Airway epithelial cell (primary cell): ENCODE data around the gene INSL3. TPM values are rescaled to one million over a fixed set of nuclear protein-coding genes. Genes with fewer than 3 reads are reported as not detected.

ENCODE experiments used
- total RNA-seq: library from RNA; depleted of rRNA; stranded (reverse); fragments of >200 nt; gene quantifications from 2 replicates; pipeline ENCODE4 v1.2.3, GENCODE V29; 2015

The INSL3 gene
- not detected in 2 replicates for total RNA-seq

GRCh38 chr19:17821190-17821589 lies at the start of gene INSL3:
Gene INSL3, minus strand, starts transcription at chr19:17821519. Its CDS starts 13 bp downstream, at chr19:17821506.

GRCh38 chr19:17859533-17860330 lies 38.4 kb upstream of the INSL3 start, which contains the start of gene RPL18A:
Gene RPL18A, plus strand, starts transcription at chr19:17859910. Its CDS starts 47 bp downstream, at chr19:17859957.

GRCh38 chr19:17847538-17848366 lies 26.4 kb upstream of the INSL3 start, which contains the start of gene JAK3:
Gene JAK3, minus strand, starts transcription at chr19:17847982. Its CDS starts 3,565 bp downstream, at chr19:17844417.

GRCh38 chr19:17794731-17795494 lies 26.4 kb downstream of the INSL3 start, which contains the start of gene B3GNT3:
Gene B3GNT3, plus strand, starts transcription at chr19:17795138. Its CDS starts 12,670 bp downstream, at chr19:17807808.

Other genes with a start within 250 kb of the INSL3 start
- 0.14 and 0.19 TPM in 2 replicates for gene UNC13A, start 133.2 kb downstream of the INSL3 start, total RNA-seq
- gene MAP1S, start 102.0 kb downstream of the INSL3 start, total RNA-seq = 16.6 and 20.6 TPM in 2 replicates
- 4.1 and 6.6 TPM in 2 replicates for gene FCHO1, start 70.0 kb downstream of the INSL3 start, total RNA-seq
- gene B3GNT3, start 26.4 kb downstream of the INSL3 start, total RNA-seq = 11.3 and 15.7 TPM in 2 replicates
- 0.70 and 0.85 TPM in 2 replicates for gene JAK3, start 26.5 kb upstream of the INSL3 start, total RNA-seq
- 2,105 and 2,354 TPM in 2 replicates for gene RPL18A, start 38.4 kb upstream of the INSL3 start, total RNA-seq
- gene SLC5A5, start 50.4 kb upstream of the INSL3 start, total RNA-seq = 0.37 TPM in 1 of 2 replicates, not detected in the other
- 86.3 and 94.5 TPM in 2 replicates for gene CCDC124, start 111.5 kb upstream of the INSL3 start, total RNA-seq
- gene KCNN1, start 145.6 kb upstream of the INSL3 start, total RNA-seq = not detected in 2 replicates
- 5.6 and 9.8 TPM in 2 replicates for gene ARRDC2, start 186.7 kb upstream of the INSL3 start, total RNA-seq